NCI-H510A treated with DMSO at 0.1 percent for 48 hours (cell line): ENCODE results near the gene TPK1.

Experiments
- DNase-seq: peaks from one replicate; lab custom pipeline; 2025; lab: John Stamatoyannopoulos, UW

The TPK1 gene

GRCh38 chr7:144407266-144407931 lies 428.5 kb downstream of the TPK1 start:
- no peak for DNase-seq

- DNase-seq = no peak
Observed at GRCh38 chr7:144404946-144405345, 430.9 kb downstream of the TPK1 start.

- no peak for DNase-seq
Observed at GRCh38 chr7:144403649-144404061, 432.2 kb downstream of the TPK1 start, which contains the start of gene NOBOX. TSS of gene NOBOX (minus strand) at chr7:144403693.

GRCh38 chr7:144403102-144403501 lies 432.8 kb downstream of the TPK1 start:
- DNase-seq = no peak
